Heart left ventricle (tissue), 13 donors: ENCODE measurements around the gene DNAJC5.
"Not testable (repeated sequence)": the region's sequence is repeated elsewhere in the genome, so short reads cannot be mapped to it uniquely, and the experiment has no call there.

Experiments
- POLR2A ChIP-seq, 2 donors: fragments of 450-650 bp; IDR thresholded peaks; one replicate each; pipeline ENCODE4 v1.6.1; 2017; ENCODE audit warnings: antibody characterized with exemption in 2 of 2, mild to moderate bottlenecking in 2 of 2, moderate library complexity in 2 of 2
- TF ChIP-seq, protein P1 (sequence below), 12 donors: fragments of 200-600 bp; sonication (generic) in 4 of 12; IDR thresholded peaks; one replicate each; pipeline versions ENCODE4 v1.5.0 to v1.8.0; 2018 to 2022; ENCODE audit warnings: antibody characterized with exemption in 12 of 12, mild to moderate bottlenecking in 5 of 12
- donor health status: ischemic (EF 13 %, LVEDD 7.1; RV severe dilation, severe dysfunction).
- donor health status: DM: no; HTN: yes; CAD: no.
- donor health status: DM: no; HTN: no; CAD: no.
- donor health status: ischemic (EF 25% LVEDD 6.9; RV normal size, moderate dysfunction).
- donor health status: ischemic (EF 25% LVEDD 5.7; RV mildly dilated, moderate dysfunction).
- donor health status: ischemic (EF 35%, LVEDD 5.7; RV mildly dilated, moderate dysfunction).
- donor health status: nonischemic (EF 11% LVEDD 7.7; RV severe dilation, severe dysfunction).
- donor health status: DM: yes; HTN: yes; CAD: no.
- donor health status: PGD.
- donor health status: ischemic (EF 29% LVEDD 5.4; RV normal size, mild dysfunction).
- donor health status: nonischemic (EF 23%, LVEDD 6.1; RV moderate dilation, normal function).

DNA sequence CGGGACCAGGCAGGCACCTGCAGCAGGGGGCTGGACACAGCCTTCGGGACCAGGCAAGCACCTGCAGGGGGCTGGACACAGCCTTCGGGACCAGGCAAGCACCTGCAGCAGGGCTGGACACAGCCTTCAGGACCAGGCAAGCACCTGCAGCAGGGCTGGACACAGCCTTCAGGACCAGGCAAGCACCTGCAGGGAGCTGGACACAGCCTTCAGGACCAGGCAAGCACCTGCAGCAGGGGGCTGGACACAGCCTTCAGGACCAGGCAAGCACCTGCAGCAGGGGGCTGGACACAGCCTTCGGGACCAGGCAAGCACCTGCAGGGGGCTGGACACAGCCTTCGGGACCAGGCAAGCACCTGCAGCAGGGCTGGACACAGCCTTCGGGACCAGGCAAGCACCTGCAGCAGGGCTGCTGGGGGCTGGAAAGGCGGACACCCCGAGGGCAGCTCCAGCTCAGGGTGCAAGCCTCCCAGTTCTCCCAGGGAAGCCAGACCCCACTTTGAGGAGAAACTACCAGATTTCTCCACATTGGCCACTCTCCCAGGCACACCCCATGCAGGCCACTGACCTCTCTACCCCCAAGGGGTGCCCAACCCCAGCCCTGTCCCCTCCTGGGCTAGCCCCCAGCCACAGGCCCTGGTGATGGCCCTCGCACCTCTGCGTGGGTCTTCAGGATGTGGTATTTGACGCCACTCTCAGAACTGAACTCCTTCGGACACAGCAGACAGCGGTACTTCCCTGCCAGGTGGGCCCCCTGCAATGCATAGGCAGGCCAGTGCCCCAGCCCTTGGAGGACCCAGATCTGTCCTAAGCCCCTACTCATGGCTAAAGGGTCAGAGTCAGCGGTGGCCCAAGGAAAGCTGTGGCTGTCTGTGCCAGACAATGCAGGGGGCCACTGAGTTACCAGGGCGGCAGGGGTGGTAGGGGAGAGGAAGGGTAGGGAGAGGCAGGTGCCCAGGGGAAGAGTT lies 66.0 kb downstream of the DNAJC5 start:
- TF ChIP-seq, protein P1, sequence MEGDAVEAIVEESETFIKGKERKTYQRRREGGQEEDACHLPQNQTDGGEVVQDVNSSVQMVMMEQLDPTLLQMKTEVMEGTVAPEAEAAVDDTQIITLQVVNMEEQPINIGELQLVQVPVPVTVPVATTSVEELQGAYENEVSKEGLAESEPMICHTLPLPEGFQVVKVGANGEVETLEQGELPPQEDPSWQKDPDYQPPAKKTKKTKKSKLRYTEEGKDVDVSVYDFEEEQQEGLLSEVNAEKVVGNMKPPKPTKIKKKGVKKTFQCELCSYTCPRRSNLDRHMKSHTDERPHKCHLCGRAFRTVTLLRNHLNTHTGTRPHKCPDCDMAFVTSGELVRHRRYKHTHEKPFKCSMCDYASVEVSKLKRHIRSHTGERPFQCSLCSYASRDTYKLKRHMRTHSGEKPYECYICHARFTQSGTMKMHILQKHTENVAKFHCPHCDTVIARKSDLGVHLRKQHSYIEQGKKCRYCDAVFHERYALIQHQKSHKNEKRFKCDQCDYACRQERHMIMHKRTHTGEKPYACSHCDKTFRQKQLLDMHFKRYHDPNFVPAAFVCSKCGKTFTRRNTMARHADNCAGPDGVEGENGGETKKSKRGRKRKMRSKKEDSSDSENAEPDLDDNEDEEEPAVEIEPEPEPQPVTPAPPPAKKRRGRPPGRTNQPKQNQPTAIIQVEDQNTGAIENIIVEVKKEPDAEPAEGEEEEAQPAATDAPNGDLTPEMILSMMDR (IDR thresholded peaks at IDR 0.05), result not testable (repeated sequence)
- not testable (repeated sequence) for TF ChIP-seq POLR2A (IDR thresholded peaks at IDR 0.05)
